Glutamatergic neuron (in vitro differentiated cells): ENCODE data around the gene TAGAP. TPM values are rescaled to one million over a fixed set of nuclear protein-coding genes. Genes with fewer than 3 reads are reported as not detected.
"Not testable (repeated sequence)": the region's sequence is repeated elsewhere in the genome, so short reads cannot be mapped to it uniquely, and the experiment has no call there.

Source experiments
- DNase-seq: peaks from one replicate; pipeline ENCODE4 v3.0.0; 2022
- H3K27ac Mint-ChIP-seq: one replicate; pipeline ENCODE4 v1.8.0; 2020; ENCODE audit warnings: mild to moderate bottlenecking, mixed read lengths, inconsistent platforms; ENCODE audit not compliant: unreplicated experiment
- H3K27me3 Mint-ChIP-seq: one replicate; pipeline ENCODE4 v1.8.0; 2020; ENCODE audit warnings: mild to moderate bottlenecking, moderate library complexity, mixed read lengths, inconsistent platforms; ENCODE audit not compliant: unreplicated experiment
- H3K36me3 Mint-ChIP-seq: one replicate; pipeline ENCODE4 v1.8.0; 2020; ENCODE audit warnings: mild to moderate bottlenecking, mixed read lengths, inconsistent platforms; ENCODE audit not compliant: unreplicated experiment
- H3K4me1 Mint-ChIP-seq: one replicate; pipeline ENCODE4 v1.8.0; 2020; ENCODE audit warnings: mild to moderate bottlenecking, low read depth, mixed read lengths, inconsistent platforms; ENCODE audit not compliant: unreplicated experiment
- H3K4me3 Mint-ChIP-seq: one replicate; pipeline ENCODE4 v1.8.0; 2020; ENCODE audit warnings: mild to moderate bottlenecking, mixed read lengths, inconsistent platforms; ENCODE audit not compliant: unreplicated experiment
- H3K9me3 Mint-ChIP-seq: one replicate; pipeline ENCODE4 v1.8.0; 2020; ENCODE audit warnings: mild to moderate bottlenecking, moderate library complexity, mixed read lengths, inconsistent platforms; ENCODE audit not compliant: unreplicated experiment
- CTCF ChIP-seq: fragments of 200-600 bp; sonication (generic); IDR thresholded peaks from one replicate; pipeline ENCODE4 v1.5.0; 2021; ENCODE audit not compliant: partially characterized antibody, unreplicated experiment
- total RNA-seq: library from RNA; stranded (reverse); fragmentation: NEBNext Ultra II Directional; extraction: Animal tissue kit (Norgen Biotek cat#: 25700); gene quantifications from one replicate; pipeline ENCODE4 v1.2.1, GENCODE V29; 2021; ENCODE audit not compliant: unreplicated experiment

The TAGAP gene
- total RNA-seq, 1 donor from 2014 or later = not detected

- no peak for TF ChIP-seq CTCF
- Mint-ChIP-seq H3K27me3 (peaks cover 1% of the 10 kb centered on the region), H3K4me3 (no peak overlapping the region), H3K4me1 (no peaks in the 10 kb centered on the region), H3K36me3 (no peaks in the 10 kb centered on the region), H3K27ac (no peak overlapping the region), H3K9me3 (peaks cover 2% of the 10 kb centered on the region)
- DNase-seq = no peak
Observed at GRCh38 chr6:159012201-159012600, 32.6 kb downstream of the TAGAP start.

- H3K9me3 Mint-ChIP-seq, H3K27ac Mint-ChIP-seq, H3K4me1 Mint-ChIP-seq, H3K27me3 Mint-ChIP-seq, DNase-seq, H3K36me3 Mint-ChIP-seq, H3K4me3 Mint-ChIP-seq: not testable (repeated sequence)
Observed at GRCh38 chr6:159010037-159010612, 34.7 kb downstream of the TAGAP start.

- no peak for DNase-seq
Observed at GRCh38 chr6:159008656-159009288, 36.0 kb downstream of the TAGAP start.

GRCh38 chr6:159007510-159007909 lies 37.3 kb downstream of the TAGAP start:
- H3K4me1 Mint-ChIP-seq = no peaks in the 10 kb centered on the region
- H3K27me3 Mint-ChIP-seq = peaks cover 1% of the 10 kb centered on the region
- H3K36me3 Mint-ChIP-seq = no peaks in the 10 kb centered on the region
- no peak overlapping the region for H3K4me3 Mint-ChIP-seq
- TF ChIP-seq CTCF = no peak
- DNase-seq = no peak
- H3K9me3 Mint-ChIP-seq = peaks cover 2% of the 10 kb centered on the region
- no peak overlapping the region for H3K27ac Mint-ChIP-seq

More at GRCh38 chr6:159008656-159009288, 36.0 kb downstream of the TAGAP start:
- Mint-ChIP-seq H3K9me3 (peaks cover 2% of the 10 kb centered on the region), H3K4me1 (no peaks in the 10 kb centered on the region), H3K4me3 (no peak overlapping the region), H3K27ac (no peak overlapping the region), H3K27me3 (peaks cover 1% of the 10 kb centered on the region), H3K36me3 (no peaks in the 10 kb centered on the region)
- peak; percentile 53 for TF ChIP-seq CTCF

- Mint-ChIP-seq H3K27me3 (peaks cover 1% of the 10 kb centered on the region), H3K36me3 (peaks cover 4% of the 10 kb centered on the region), H3K4me1 (peaks cover 4% of the 10 kb centered on the region), H3K9me3 (no peaks in the 10 kb centered on the region), H3K4me3 (no peak overlapping the region), H3K27ac (no peak overlapping the region)
- DNase-seq = no peak
- TF ChIP-seq CTCF = no peak
Observed at GRCh38 chr6:159005436-159005835, 39.4 kb downstream of the TAGAP start.
